Measurements from ENCODE around the gene ACSBG1. TPM values are rescaled to one million over a fixed set of nuclear protein-coding genes. Genes with fewer than 3 reads are reported as not detected.

ACSBG1 gene
- total and polyA plus RNA-seq, 10 of the 15 experiments (the other 5 are each of a cell fraction or from before 2014, with no cell fraction given): 0.11 to 0.75 (median 0.42) TPM

GRCh38 chr15:78192826-78193594 is 41.4 kb downstream of the ACSBG1 start:
- no peak for FAIRE-seq
- Histone ChIP-seq H3K4me3 (no peak overlapping the region), H3K4me1 (ENCODE audit: control insufficient read depth, insufficient read depth, low read length) (no peaks in the 10 kb centered on the region), H3K79me2 (ENCODE audit: control insufficient read depth, insufficient read depth, low read length) (no peaks in the 10 kb centered on the region), H4K20me1 (ENCODE audit: control insufficient read depth, insufficient read depth) (no peaks in the 10 kb centered on the region), H3K27ac (ENCODE audit: control insufficient read depth, insufficient read depth) (no peak overlapping the region), H3K9ac (ENCODE audit: control insufficient read depth, insufficient read depth, low read length) (no peak overlapping the region), H3K36me3 (ENCODE audit: control insufficient read depth in 2 of 2, insufficient read depth in 2 of 2, low read length in 1 of 2) (no peaks in the 10 kb centered on the region), H2AFZ (ENCODE audit: control insufficient read depth, low read depth, low read length) (no peak overlapping the region), H3K4me2 (ENCODE audit: control insufficient read depth, insufficient read depth) (no peak overlapping the region), H3K27me3 (replicated peaks in 1 of 2; ENCODE audit: control insufficient read depth in 2 of 2, insufficient read depth in 2 of 2, low read length in 1 of 2) (peaks cover 0 to 2% of the 10 kb centered on the region in 2 experiments; a peak in 1 of 4 replicates), H3K9me3 (replicated peaks; ENCODE audit: control insufficient read depth, insufficient read depth, low read length) (no peaks in the 10 kb centered on the region; the same call in 2 of the 3 replicates)
- no peak for ATAC-seq
- SMC1A ChIA-PET (ENCODE audit: uncharacterized antibody, unreplicated experiment): interaction anchor here (1.2 kb wide), 1 partner anchor 66 kb away, joined by 4 read pairs; no protein-coding TSS in a partner anchor
- WGBS (ENCODE audit: insufficient coverage, insufficient replicate concordance, low lambda C conversion rate, missing lambda C conversion rate): 44% methylated on average over 10 of the region's 10 CpGs
- intact Hi-C loops (cut with micrococcal nuclease; ENCODE audit: unreplicated experiment) (no loop called here), in situ Hi-C loops (cut with MboI) (no loop called here)
- CTCF ChIA-PET: interaction anchor here (1.0 to 7.0 kb wide), 5 partner anchors 19 to 155 kb away, joined by 3 to 200 read pairs (median 80); partner anchors contain the start of gene CIB2
- TF ChIP-seq POLR2AphosphoS5 (IDR thresholded peaks at IDR 0.05; ENCODE audit: low read length) (no peak), PRDM15 (CRISPR knock-in tag; IDR thresholded peaks at IDR 0.05) (no peak), IKZF2 (IDR thresholded peaks at IDR 0.05) (no peak), ASH2L (IDR thresholded peaks at IDR 0.05; ENCODE audit: borderline replicate concordance, low read depth) (no peak), ZNF622 (IDR thresholded peaks at IDR 0.05) (no peak)
- RAD21 ChIA-PET (ENCODE audit: unreplicated experiment): interaction anchor here (0.5 to 5.6 kb wide), 4 partner anchors 15 to 80 kb away, joined by 3 to 147 read pairs (median 26); partner anchors contain the start of gene CIB2
- no peak for DNase-seq (ENCODE audit: low read depth, low spot score)
- BruUV-seq (replicated peaks): no TSS peak
- POLR2A ChIA-PET: no interaction called here

Data from GM12878 (cell line).